Ishikawa (cell line): Measurements from ENCODE around the gene SPEM2.

ENCODE experiments used
- MAX ChIP-seq: IDR thresholded peaks from 2 replicates; pipeline ENCODE4 v1.6.1; 2012
- NFIC ChIP-seq: IDR thresholded peaks from 2 replicates; pipeline ENCODE4 v1.6.1; 2012
- REST ChIP-seq: IDR thresholded peaks from 2 replicates; pipeline ENCODE4 v1.6.1; 2012; ENCODE audit warnings: low read depth, mild to moderate bottlenecking

GRCh38 chr17:7463372-7463846, 38.0 kb downstream of the SPEM2 start:
- no peak for TF ChIP-seq MAX
- no peak for TF ChIP-seq NFIC
- TF ChIP-seq REST: no peak
